GM12873 (cell line): ENCODE data around the gene CHRM4.

ENCODE experiments used
- CTCF ChIP-seq: IDR thresholded peaks from 2 replicates; pipeline ENCODE4 v1.5.1; 2012; ENCODE audit warnings: low read depth, mild to moderate bottlenecking, moderate library complexity, low read length, control low read depth; ENCODE audit not compliant: insufficient read depth; ENCODE audit errors: missing control alignments

Gene CHRM4

GRCh38 chr11:46402957-46403902 lies 11.7 kb upstream of the CHRM4 start:
- no peak for TF ChIP-seq CTCF

DNA sequence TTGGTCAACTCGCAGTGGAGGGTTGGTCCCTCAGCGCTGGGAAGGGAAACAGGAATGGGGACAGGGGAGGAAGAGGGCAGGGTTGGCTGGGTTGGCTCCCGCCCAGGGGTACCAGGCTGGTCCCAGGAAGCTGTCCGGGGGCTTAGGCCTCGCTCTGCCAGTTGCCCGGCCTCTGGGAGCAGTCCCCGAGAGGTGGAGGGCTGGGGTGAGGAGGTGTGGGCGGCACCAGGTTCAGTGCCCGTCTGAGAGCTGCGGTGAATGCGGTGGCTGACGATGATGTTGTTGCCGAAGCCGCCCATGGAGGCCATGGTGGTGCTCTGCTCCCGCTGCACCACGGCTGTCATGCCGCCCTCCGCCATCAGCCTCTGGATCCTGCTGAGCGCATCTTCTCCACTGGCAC lies 6.0 kb upstream of the CHRM4 start:
- TF ChIP-seq CTCF: no peak

- no peak for TF ChIP-seq CTCF
Observed at GRCh38 chr11:46393759-46394158, 2.2 kb upstream of the CHRM4 start.

GRCh38 chr11:46393231-46393616 lies 1.6 kb upstream of the CHRM4 start:
- TF ChIP-seq CTCF: no peak

DNA sequence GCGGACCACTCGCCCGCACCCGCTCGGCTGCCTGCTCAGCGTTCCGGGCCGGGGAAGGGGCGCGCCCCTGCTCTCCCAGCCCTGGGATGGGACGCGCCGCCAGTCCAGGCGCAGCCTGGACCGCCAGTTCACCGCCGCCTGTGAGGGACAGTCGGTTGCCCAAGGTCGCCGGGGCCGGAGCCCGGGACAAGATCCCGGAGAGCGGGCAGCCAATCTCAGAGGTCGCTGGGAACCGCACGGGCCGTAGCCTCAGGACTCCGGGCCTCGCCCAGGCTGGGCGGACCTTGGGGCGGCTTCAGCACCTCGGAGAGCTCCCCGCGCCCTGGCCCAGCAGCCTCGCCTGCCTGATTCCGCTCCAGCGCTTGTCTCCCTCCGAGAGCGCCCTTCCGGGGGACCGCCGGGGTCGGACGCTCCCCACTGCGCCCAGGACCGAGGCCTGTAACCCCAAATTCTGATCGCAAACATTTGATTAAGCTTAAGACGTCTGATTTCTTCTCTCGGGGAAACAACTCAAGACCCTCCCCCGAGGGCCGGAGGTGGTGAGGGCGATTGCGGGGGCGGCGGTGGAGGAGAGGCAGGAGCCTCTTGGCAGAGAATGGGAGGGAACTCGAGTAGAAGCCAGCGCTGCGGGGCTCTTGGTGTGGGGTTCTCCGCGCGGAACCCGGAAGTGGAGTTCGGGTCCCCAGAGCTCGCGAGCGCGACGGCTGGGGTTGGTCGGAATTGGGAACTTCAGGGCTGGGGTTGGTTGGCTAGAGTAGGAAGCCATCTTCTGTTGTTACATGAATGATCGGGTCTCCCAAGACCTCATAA lies 1.1 kb upstream of the CHRM4 start:
- TF ChIP-seq CTCF: no peak

DNA sequence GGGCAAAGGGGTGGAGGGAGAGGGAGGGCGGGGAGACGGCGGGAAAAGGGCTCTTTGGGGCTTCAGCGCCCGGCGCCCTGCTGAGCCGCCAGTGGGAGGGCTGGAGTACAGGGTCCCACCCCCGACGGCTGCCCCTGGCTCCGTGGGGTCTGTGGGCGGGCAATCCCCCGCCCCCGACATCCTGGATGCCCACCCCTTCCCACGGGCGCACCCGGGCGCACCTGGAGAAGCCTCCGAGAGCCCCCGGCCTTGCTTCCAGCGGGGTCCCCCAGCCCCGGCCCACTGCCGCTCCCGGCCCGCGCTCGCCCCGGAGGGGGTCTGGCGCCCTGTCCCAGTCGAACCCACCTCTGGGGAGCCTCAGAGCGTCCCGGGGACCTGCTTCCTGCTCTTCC lies 394 bp downstream of the CHRM4 start:
- TF ChIP-seq CTCF: no peak

DNA sequence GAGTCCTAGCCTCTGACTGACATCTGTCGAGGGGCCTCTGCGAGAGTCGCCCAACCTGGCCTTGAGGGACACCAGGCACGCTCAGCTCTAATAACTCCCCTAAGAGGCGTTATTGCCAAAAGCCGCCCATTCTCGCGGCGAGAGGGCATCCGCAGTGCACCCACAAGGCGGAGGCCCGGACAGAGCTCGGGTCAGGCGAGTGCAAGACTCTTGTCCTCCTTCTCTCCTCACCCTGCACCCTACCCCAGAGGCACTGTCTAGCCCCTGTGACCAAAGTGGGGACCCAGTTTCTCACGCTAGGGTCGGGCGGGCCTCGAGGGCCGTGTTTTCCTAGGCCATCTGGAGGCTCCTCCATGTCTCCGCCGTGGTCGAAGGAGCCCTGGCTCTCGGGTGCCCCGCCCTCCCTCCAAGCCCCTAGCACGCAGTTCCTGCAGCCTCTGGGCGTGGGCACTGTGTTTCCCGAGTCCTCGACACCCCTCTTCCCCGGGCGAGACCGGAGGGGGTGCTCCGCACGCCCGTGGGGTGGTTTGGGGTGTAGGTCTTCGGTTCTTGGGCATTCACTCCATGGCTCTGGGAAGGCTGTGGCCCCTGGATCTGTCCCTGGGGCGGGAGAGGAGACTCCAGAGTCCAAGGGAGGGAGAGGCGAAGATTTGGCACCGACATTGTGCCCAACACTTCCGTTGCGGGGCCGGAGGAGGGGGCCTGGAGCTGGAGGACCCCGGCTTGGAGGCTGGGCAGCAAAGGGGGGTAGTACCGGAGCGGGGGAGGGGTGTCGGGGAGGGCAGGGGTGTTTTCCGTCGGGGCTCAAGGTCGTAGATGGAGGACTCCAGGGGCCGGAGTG lies 1.0 kb downstream of the CHRM4 start:
- no peak for TF ChIP-seq CTCF
